Measurements from ENCODE around the gene AOC2. TPM values are rescaled to one million over a fixed set of nuclear protein-coding genes. Genes with fewer than 3 reads are reported as not detected.
A peak's percentile ranks its signal among the peaks of the same experiment; 100 is the strongest.
"Not testable (repeated sequence)": the region's sequence is repeated elsewhere in the genome, so short reads cannot be mapped to it uniquely, and the experiment has no call there.

The AOC2 gene
- total and polyA plus RNA-seq, 2 of the 13 experiments (the other 11 are each of a cell fraction or from before 2014, with no cell fraction given) = 1.2 to 3.3 TPM

DNA sequence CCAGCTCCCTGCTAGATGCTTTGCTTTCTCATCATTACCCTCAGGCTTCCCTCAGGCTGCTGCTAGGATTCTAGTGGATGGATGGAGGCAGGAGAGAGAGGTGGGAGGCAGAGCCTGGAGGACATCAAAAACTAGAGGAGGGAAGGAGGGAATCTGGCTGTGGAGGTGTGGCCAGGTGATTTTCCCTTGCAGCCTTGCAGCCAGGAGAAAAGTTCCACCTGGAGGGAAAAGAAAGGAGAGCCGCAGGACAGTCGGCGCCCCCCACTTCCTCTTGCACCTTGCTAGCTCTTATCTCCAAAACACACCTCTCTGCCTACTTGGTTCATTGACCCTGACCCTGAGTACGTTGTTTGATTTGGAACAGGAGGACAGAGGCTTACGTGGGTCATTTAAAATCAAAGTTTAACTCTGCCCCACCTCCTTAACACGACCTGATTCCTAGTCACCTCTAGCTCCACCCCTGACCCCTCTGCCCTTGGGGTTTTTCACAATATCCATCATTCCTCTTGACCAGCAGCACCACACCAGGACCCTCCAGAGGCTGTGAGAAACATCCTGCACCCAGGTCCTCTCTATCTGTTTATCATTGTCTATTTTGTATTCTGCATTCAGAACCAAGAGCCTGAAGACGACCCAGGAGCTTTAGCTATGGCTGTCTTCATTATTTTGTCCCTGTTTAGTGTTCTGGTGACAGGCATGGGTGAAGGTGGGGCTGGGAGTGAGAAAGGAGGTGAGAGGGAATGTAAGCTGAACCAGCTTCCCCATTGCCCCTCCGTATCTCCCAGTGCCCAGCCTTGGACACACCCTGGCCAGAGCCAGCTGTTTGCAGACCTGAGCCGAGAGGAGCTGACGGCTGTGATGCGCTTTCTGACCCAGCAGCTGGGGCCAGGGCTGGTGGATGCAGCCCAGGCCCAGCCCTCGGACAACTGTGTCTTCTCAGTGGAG, 22.5 kb downstream of the AOC2 start (continued):
- no peak for TF ChIP-seq SCMH1 (CRISPR knock-in tag; IDR thresholded peaks at IDR 0.05; ENCODE audit: borderline replicate concordance)
- no peak for TF ChIP-seq EZH2 (conservative IDR thresholded peaks at IDR 0.05; ENCODE audit: low read depth, low read length)
- TF ChIP-seq ZNF777 (CRISPR knock-in tag; IDR thresholded peaks at IDR 0.05) = no peak
- TF ChIP-seq ZNF3 (CRISPR knock-in tag; IDR thresholded peaks at IDR 0.05) = no peak
- TF ChIP-seq, protein P1, sequence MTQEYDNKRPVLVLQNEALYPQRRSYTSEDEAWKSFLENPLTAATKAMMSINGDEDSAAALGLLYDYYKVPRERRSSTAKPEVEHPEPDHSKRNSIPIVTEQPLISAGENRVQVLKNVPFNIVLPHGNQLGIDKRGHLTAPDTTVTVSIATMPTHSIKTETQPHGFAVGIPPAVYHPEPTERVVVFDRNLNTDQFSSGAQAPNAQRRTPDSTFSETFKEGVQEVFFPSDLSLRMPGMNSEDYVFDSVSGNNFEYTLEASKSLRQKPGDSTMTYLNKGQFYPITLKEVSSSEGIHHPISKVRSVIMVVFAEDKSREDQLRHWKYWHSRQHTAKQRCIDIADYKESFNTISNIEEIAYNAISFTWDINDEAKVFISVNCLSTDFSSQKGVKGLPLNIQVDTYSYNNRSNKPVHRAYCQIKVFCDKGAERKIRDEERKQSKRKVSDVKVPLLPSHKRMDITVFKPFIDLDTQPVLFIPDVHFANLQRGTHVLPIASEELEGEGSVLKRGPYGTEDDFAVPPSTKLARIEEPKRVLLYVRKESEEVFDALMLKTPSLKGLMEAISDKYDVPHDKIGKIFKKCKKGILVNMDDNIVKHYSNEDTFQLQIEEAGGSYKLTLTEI (CRISPR knock-in tag; conservative IDR thresholded peaks at IDR 0.05) = no peak
- no peak for TF ChIP-seq ZNF343 (CRISPR knock-in tag; IDR thresholded peaks at IDR 0.05)
- TF ChIP-seq CBX2 (IDR thresholded peaks at IDR 0.05; ENCODE audit: low read depth, low read length) = no peak
- TF ChIP-seq CBX2 (CRISPR knock-in tag; IDR thresholded peaks at IDR 0.05; ENCODE audit: low read depth) = no peak
- no peak for TF ChIP-seq IKZF1 (IDR thresholded peaks at IDR 0.05)
- no peak for TF ChIP-seq GPN1 (CRISPR knock-in tag; IDR thresholded peaks at IDR 0.05; ENCODE audit: borderline replicate concordance)

DNA sequence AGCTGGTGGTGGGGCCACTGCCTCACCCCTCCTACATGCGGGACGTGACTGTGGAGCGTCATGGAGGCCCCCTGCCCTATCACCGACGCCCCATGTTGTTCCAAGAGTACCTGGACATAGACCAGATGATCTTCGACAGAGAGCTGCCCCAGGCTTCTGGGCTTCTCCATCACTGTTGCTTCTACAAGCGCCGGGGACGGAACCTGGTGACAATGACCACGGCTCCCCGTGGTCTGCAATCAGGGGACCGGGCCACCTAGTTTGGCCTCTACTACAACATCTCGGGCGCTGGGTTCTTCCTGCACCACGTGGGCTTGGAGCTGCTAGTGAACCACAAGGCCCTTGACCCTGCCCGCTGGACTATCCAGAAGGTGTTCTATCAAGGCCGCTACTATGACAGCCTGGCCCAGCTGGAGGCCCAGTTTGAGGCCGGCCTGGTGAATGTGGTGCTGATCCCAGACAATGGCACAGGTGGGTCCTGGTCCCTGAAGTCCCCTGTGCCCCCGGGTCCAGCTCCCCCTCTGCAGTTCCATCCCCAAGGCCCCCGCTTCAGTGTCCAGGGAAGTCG, 23.4 kb downstream of the AOC2 start:
- not testable (repeated sequence) for BruUV-seq (replicated peaks); H3K79me2 ChIP-seq (ENCODE audit: insufficient read depth, low read length)
- H3K4me1 ChIP-seq (ENCODE audit: insufficient read depth, low read length) = peaks cover 82% of the 10 kb centered on the region

More for the DNA sequence above, 23.4 kb downstream of the AOC2 start:
- H3K4me2 ChIP-seq (ENCODE audit: low read depth, low read length); H3K27ac ChIP-seq (ENCODE audit: extremely low read length, insufficient read depth, low read length); H3K27me3 ChIP-seq (ENCODE audit: control insufficient read depth in 1 of 2, insufficient read depth in 2 of 2, low read length in 2 of 2); H3K9ac ChIP-seq (ENCODE audit: insufficient read depth, low read depth, low read length); ATAC-seq; DNase-seq (ENCODE audit: low spot score); H3K4me3 ChIP-seq (replicated peaks in 1 of 3; ENCODE audit: insufficient read depth in 1 of 3, low read depth in 2 of 3, low read length in 3 of 3); in situ Hi-C loops (cut with HindIII; ENCODE audit: extremely low pct_ligation_motif_present, low pct_unique_long_range_greater_than_20kb); FAIRE-seq; H4K20me1 ChIP-seq (ENCODE audit: insufficient read depth, low read length); CTCF ChIA-PET (ENCODE audit: low intra/inter-chr PET ratio, low total read pairs); H2AFZ ChIP-seq (ENCODE audit: low read length); H3K36me3 ChIP-seq (replicated peaks in 1 of 2; ENCODE audit: control insufficient read depth in 1 of 2, insufficient read depth in 2 of 2, low read length in 2 of 2); H3K9me3 ChIP-seq (ENCODE audit: low read length): not testable (repeated sequence)
- WGBS (ENCODE audit: low lambda C conversion rate) = 87% methylated on average over 9 of the region's 21 CpGs
- POLR2A ChIA-PET = interaction anchor here (1.4 to 3.8 kb wide), 8 partner anchors 11 to 52 kb away, joined by 3 to 36 read pairs (median 18); partner anchors contain the start of gene AOC3
- intact Hi-C loops (cut with micrococcal nuclease; ENCODE audit: unreplicated experiment) = loop anchor here (2.0 kb wide), 1 partner anchor 15 kb away; no protein-coding TSS in a partner anchor
- TF ChIP-seq, protein P2, sequence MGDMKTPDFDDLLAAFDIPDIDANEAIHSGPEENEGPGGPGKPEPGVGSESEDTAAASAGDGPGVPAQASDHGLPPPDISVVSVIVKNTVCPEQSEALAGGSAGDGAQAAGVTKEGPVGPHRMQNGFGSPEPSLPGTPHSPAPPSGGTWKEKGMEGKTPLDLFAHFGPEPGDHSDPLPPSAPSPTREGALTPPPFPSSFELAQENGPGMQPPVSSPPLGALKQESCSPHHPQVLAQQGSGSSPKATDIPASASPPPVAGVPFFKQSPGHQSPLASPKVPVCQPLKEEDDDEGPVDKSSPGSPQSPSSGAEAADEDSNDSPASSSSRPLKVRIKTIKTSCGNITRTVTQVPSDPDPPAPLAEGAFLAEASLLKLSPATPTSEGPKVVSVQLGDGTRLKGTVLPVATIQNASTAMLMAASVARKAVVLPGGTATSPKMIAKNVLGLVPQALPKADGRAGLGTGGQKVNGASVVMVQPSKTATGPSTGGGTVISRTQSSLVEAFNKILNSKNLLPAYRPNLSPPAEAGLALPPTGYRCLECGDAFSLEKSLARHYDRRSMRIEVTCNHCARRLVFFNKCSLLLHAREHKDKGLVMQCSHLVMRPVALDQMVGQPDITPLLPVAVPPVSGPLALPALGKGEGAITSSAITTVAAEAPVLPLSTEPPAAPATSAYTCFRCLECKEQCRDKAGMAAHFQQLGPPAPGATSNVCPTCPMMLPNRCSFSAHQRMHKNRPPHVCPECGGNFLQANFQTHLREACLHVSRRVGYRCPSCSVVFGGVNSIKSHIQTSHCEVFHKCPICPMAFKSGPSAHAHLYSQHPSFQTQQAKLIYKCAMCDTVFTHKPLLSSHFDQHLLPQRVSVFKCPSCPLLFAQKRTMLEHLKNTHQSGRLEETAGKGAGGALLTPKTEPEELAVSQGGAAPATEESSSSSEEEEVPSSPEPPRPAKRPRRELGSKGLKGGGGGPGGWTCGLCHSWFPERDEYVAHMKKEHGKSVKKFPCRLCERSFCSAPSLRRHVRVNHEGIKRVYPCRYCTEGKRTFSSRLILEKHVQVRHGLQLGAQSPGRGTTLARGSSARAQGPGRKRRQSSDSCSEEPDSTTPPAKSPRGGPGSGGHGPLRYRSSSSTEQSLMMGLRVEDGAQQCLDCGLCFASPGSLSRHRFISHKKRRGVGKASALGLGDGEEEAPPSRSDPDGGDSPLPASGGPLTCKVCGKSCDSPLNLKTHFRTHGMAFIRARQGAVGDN (CRISPR knock-in tag; IDR thresholded peaks at IDR 0.05) = peak; percentile 65
- TF ChIP-seq ZBTB38 (CRISPR knock-in tag; IDR thresholded peaks at IDR 0.05) = peak; percentile 26; the same call in 1 of the 2 replicates
- TF ChIP-seq MED8 (CRISPR knock-in tag; IDR thresholded peaks at IDR 0.05; ENCODE audit: insufficient replicate concordance) = peak; percentile 34

All from HepG2 (cell line).